Measurements from ENCODE around the gene AGBL1. TPM values are rescaled to one million over a fixed set of nuclear protein-coding genes. Genes with fewer than 3 reads are reported as not detected.

AGBL1 gene
- total RNA-seq, 1 donor from 2014 or later: not detected

DNA sequence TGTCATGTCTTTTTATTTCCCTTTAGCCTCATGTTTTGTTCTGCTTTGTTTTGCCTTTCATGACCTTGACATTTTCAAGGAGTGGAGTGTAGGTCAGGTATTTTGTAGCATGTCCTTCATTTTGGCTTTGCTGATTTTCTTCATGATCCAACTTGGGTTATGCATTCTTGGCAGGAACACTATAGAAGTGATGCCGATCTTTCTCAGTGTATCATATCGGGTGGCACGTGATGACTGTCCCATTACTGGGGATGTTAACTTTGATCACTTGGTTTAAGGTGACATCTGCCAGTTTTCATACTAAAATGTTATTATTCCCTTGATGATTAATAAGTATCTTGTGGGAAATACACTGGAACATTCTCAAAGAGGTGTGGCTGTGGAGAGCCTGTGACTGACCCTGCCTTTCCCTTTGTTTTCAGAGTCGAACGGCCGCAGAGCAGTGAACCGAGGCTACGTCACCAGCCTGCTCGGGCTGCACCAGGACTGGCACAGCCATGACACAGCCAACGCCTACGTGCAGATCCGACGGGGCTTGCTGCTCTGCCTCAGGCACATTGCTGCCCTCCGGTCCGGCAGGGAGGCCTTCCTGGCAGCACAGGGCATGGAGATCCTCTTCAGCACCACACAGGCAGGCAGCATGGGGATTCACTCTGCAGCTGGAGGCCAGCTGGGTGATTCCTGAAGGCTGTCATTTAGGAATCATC is 167.7 kb downstream of the AGBL1 start:
- peak; percentile 90 for ATAC-seq

DNA sequence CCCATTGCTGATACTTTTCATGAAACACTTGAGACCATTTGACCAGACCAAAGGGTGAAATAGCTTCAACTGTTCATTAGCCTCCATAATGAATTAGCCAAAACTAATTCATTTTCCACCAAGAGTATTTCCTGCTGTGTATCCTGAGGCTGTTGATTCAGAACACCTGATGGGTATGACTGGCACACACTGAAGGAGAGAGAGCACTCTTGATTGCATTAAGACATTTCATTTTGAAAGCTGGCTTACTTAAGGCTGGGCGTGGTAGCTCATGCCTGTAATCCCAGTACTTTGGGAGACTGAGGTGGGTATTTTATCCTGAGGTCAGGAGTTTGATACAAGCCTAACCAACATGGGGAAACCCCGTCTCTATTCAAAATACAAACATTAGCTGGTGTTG is 175.6 kb downstream of the AGBL1 start:
- ATAC-seq: peak; percentile 76

DNA sequence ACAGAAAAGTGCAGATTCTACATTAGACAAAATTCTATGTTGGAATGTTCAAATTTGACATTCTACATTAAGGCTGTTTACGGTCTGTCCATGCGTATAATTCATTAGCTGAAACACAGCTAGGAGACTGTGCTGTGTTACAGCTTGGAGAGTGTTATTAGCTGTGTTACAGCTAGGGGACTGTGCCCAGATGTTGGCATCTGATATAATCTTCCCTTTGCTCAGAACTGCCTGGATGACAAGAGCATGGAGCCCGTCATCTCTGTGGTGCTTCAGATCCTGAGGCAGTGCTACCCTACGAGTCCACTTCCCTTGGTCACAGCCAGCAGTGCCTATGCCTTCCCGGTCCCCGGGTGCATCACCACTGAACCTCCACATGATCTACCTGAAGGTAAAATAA is 177.0 kb downstream of the AGBL1 start:
- ATAC-seq: no peak

DNA sequence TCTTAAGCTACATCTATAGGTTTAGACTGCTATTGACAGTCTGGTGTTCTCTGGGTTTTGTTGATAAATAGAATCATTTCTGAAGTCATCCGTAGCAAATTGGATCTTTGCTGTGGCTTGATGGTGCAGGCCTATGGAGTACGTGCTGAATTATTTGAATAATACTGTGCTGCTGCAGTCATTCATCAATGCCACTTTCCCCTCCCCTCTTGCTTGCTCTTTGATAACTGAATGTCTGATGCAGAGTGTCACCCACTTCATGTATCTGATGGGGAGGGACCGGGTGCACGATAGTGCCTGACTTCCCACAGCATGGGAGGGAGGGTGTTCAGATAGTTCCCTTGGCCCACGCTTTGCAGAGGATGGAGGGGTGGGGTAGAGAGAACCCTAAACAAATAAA is 179.9 kb downstream of the AGBL1 start:
- ATAC-seq: no peak

DNA sequence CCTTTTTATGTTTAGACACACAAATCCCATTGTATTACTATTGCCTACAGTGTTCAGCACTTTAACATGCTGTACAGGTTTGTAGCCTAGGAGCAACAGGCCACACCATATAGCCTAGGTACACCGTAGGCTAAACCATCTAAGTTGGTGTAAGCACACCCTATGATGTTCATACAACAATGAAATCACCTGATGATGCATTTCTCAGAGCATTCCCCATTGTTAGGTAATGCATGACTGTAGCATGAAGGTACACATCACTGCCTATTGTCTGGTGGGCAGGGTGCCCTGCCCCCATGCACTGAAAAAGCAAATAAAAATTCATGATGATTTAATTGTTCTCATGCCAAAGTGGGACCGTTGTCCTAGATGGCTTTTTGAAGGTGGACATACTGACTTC is 183.6 kb downstream of the AGBL1 start:
- ATAC-seq: peak; percentile 41

DNA sequence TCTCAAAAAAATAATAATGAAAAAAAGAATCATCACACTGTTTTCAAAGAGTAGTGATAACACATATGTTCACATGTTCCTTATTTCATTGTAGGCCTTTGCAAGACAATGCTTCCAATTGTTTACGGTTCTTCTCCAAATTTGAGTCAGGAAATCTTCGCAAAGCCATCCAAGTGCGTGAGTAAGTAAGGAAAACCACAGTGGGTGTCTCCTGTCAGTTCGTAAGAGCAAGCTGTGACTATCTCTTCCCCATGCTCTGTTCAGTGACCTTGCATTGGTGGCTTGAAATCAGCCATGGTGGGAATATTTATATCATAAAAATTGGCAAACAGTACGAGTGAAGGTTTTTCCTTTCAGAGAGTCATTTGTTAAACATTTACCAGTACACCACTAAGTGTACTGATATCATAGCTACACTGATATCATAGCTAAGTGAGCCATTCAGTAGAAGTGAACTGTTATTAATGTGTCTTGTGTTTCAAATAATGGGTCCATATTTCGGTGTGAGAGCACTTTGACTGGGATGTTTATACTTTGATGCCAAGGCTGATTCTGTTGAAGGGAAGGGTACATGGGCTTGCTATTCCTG is 187.3 kb downstream of the AGBL1 start:
- ATAC-seq: no peak

DNA sequence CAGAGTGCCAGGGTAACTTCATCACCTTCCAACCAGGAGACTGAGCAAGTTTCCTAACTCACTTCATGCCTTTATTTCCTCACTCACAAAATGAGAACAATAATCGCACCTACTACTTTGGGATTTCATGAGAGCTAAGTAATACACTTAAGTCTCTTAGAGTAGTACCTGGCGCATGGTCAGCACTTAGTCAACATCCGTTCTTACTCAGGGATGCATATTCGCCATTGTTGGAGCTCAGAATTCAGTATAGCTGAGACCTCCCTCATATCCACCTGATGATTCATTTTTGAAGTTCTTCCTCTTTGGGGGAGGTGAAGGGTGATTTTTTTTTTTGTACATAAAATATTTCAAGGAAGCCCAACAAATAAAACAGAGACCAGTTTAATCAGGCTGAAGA is 188.2 kb downstream of the AGBL1 start:
- peak; percentile 59 for ATAC-seq

DNA sequence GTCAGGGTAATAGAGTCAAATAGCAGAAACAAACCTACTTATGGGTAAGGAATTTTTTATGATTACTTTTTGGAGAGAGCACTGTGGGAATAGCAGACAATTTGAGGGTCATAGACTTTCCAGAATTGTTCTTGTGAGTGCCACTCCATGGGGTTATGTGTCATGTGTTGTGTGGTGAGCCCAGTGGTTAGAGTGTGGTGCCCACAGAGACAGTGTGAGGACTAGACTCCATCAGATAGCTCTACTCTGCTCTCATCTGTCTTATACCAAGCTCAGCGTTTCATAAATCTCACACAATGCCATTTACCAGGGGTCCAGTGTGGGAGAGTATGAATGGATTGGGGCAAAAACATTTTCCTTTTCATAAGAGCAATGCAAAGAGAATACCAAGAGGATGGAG is 188.9 kb downstream of the AGBL1 start:
- ATAC-seq: no peak

DNA sequence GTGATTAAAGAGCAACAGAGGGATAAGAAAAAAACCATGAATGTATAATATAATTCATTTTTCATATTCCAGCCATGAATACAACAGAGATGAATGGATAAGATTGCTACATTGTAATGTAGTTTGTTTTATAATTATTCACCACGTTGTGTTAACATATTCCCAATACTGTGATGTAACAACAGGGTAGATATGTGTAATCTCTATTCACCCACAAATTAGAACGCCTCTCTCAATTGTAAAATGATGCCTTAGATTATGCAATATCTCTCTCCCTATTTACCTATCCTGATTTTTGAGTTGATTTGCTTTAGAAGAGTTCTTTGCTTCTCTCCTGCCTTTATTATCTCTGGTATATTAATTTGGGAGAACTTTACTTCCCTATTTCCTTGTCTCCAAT is 193.6 kb downstream of the AGBL1 start:
- ATAC-seq: no peak

DNA sequence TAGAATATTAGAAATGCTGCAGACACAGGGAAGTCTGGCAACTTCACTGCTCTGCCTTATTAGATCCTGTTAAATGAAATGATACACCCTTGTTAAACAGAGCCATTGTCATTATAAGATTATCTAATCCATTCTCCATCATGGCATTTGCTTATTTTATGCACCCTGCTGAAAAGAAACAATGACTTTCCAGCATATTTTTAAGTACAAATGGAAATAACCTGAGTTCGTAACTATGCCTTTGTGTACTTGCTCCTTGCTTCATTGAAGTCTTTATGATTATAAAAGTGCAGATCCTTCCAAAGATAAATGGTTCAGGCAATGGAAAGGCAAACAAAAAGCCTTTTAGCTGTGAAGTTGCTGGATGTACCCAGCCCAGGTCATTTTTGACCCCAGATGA is 195.7 kb downstream of the AGBL1 start:
- no peak for ATAC-seq

DNA sequence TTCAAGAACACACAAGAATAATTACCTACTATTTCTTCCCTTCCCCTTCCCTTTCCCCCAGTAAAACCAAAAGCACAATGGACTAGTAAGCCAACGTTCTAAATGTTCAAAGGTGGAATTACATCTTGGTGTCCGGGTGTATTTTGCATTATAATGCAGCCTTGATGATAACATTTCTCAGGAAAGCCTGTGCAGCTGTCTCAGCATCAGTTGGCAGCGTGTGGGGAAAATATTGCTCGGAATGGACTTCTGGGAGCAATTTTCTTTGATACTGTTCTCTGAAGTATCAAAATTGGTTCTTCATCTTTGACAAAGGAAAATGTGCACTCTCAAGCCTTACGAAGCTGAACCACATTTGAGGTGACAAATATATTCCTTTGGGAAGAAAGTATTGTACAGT is 198.9 kb downstream of the AGBL1 start:
- ATAC-seq: no peak

DNA sequence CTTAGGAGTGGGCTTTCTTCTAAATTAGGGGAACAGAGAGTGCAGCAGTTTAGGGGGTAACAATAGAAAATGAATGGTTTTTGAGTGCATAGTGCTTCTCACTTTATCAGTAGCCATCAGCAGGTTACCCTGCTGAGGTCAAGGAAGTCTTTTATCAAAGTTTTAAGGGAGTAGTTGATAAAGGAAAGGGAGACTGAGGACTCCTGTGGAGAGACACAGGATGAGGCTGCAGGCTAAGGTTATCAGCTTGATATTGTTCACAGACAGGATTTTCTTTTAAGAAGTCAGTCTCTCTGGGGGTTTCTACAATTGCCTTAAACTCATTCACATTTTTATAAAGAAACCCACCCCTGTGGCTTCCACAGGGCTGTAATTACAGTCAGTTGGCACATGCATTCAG is 205.0 kb downstream of the AGBL1 start:
- ATAC-seq: no peak

DNA sequence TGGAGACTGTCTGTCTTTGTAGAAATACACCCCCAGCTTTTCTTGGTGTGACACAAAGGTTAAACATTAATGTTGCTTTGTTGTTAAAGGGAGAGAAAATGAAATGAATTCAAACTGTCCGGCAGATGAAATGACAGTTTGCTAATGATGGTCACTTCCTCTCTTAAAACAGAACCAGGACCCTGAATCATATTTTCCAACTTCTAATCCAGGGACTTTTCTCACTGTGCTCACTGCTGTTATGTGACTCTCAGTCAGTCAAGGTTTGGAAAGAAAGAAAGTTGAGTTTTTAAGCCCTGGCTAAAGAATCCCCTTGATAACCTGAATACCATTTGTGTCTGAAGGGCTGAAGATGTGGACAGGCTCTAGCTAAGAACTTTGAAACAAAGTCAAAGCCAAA is 215.8 kb downstream of the AGBL1 start:
- ATAC-seq: no peak

DNA sequence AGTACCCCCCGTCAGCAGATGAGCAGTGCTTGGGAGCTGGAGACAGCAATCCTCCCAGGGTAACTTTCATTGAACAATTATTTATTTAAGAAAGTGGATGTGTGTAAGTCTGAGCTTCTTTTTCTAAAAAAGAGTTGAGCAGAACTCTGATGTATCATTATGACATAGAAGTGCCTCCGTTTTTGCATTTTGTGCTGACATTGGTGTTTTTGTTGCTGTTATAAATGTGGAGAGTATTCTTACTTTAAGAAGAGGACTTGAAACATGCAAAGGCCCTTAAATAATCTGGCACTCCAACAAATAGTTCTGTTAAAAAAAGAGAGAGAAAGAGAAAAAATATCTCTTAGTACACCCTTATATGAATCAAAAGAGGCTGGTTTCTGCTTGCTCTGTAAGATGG is 217.1 kb downstream of the AGBL1 start:
- no peak for ATAC-seq

DNA sequence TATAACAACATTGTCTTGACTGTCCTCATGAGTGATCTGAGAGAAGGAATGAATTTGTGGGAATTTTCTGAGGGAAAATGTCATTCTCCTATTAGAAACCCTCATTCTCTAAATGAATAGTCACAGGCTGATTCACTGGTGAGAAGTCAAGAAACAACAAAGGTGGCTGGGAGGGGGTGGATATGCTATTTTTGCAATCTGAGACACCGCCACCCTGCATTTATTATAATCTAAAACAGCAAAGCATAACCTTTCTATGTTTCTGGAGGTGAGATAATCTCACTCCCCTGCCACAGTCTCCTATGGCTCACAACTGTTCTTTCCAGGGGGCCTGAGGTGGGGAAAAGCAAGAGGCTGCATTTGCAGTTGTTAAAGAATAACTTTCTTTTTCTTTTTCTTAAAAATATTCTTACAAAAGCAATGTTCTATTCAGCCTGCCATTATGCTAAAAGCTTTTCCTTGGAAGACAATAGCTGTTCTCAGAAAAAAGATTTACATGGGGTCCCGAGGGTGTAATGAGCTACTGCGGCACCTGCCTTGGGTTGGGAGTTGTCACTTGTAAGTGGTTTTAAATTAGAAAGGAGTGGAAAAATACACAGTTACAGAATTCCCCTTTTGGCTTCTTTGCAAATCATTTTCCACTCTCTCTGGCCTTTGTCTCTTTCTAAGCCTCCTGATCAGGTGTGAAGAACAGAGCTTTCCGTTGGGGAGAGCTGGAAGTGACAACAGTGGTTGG is 220.9 kb downstream of the AGBL1 start:
- ATAC-seq: no peak

DNA sequence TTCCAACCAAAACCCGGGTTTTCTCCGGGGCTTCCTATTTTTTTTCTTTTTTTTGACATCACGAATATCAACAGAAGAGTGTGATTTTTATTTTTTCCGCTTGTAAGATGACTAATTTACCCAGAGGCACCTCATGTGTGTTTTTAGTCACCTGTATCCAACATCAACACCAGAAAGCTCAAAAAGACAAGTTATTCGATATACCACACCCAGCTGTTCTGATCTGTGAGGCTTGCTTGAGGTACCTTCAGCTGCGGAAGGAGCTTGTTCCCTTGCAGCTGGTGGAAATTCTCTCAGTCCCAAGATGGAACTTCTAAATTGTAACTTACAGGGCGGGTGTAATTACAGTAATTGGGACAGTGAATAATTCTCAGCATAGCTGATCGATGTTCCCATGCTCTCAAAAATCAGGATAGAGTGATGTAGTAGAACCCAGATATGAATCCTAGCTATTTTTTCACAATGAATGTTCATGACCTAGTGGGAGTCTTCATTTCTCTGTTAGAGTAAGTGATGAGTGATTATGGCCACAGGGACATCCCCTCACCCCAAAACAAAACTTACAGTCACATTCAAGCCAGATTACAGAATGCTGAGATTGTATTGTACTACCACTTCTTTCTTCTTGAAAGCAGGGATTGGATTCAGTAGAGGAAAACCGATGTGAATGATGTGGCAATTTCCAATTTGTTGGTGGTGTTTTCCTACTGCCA is 232.1 kb downstream of the AGBL1 start:
- peak; percentile 58 for ATAC-seq

DNA sequence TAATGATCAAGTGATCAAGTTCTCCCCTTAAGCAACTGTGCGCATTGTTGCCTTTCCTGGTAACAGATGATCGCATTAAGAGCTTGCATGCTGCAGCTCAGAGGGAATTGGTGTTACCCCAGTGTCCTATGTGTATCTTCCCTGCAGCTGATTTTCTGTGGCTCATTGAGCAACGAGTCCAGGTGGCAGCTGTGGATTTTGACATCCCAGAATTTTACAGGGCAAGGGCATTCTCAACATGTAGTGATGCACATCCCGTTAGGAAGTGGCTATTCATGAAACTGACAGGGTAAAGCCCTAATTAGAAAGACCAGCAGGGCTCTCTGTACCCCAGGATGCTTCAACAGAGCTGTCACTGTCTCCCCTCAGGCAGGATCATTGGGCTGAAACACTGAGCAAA is 232.8 kb downstream of the AGBL1 start:
- no peak for ATAC-seq

DNA sequence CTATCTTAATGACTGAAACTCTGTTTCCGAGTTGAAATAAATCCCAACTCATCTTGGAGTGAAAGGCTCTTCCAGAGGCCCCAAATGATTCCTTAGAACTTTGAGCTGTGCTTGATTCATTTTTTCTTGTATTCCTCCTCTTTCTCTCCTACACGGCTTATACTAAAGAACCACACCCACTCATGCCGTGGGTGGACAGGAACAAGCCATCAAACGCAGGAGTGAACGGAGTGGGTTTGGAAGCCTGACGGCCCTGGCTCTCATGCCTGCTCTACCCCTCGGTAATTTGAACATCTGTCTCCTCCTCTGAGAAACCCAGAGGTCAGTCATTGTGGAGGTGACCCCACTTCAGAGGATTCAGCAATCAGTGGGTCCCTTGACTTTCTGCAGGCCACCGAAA is 236.5 kb downstream of the AGBL1 start:
- no peak for ATAC-seq

DNA sequence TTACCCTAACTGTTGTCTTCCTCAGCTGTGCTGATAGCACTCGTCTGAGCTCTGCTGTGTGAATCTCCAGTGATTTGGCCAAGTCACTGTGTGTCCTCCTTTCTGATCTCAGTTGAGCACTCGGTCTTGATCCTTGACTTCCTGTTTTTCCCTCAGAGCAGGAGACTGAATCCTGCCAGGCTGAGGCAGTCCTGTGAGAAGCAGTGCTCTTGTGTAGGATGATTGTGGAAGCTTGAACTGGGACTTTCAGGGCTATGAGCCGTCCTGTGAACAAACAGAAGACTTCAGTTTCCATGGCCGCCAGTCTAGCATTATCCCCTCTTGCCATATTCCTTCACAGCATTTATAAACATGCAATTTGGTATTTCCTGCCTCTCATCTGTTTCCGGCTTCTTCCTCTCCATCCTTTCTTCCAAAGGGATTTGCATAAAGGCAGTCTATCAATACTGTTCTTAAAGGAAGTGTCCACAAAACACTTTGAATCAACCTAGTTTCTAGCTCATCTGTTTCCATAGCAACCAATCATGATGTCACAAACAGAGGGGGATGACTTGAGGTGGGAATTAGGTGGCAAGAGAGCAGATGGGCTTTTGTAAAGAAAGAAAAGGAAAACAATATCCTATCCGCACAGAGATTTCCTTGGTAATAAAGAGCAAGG is 237.2 kb downstream of the AGBL1 start:
- peak; percentile 18 for ATAC-seq

DNA sequence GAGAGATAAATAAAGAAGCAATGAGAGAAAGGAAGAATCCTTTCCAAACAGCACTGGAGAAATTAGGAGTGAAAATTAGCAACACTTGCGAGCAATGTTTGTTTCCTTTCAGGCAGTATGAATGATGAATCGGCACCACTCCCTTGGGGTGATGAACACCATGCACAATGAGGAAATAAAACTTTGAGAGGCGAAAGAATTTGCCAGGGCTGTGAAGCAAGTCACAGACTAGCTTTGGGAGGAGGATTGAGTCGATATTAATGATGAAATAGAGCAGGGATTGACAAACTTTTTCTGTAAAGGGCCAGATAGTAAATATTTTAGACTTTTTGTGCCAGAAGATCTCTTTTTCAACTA is 237.7 kb downstream of the AGBL1 start:
- peak; percentile 96 for ATAC-seq

DNA sequence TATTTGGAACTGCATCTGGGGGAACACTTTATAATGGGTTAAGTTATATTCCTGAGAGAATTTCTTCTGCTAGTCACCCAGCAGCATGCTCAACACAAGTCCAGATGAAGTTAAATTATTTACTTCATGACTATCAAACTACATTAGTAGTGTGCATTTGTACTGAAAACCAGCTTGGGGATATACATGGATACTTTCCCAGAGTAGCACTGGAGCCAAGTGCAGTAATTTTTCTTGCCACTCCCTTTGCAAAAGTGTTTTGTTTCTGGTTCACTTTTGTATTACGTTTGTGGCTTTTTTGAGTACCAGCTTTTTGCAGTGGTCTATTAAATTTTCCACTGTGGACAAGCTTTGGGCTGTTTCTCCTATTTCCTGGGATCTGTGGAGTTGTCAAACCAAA is 243.0 kb downstream of the AGBL1 start:
- ATAC-seq: no peak

DNA sequence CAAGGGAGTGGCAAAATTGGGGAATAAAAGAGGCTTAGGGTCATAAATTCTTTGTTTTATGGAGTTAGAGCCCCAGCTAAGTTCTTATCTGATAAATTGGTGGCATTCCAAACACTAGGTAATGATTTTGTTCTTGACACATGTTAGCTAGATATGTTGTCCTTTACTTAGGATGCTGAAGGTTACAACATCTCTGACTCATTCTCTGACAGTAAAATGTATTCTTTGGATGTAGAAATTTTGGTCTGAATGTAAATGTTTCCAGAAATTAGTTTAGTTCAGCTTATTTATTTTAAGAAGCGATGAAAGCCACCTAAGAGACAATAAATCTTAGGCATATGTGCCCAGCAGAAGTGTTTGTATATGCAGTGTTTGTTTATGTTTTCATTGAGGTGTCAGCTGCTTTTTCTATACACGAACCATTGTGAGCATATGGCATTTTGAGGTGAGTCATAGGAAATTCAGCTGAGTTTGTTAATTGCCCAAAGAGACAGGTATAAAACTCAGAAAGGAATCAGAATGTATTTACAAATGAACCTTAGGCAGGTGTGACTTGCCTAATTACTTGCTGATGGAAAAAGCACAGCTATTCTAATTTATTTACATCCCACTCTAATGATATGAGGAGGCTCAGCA is 247.7 kb downstream of the AGBL1 start:
- ATAC-seq: peak; percentile 39

DNA sequence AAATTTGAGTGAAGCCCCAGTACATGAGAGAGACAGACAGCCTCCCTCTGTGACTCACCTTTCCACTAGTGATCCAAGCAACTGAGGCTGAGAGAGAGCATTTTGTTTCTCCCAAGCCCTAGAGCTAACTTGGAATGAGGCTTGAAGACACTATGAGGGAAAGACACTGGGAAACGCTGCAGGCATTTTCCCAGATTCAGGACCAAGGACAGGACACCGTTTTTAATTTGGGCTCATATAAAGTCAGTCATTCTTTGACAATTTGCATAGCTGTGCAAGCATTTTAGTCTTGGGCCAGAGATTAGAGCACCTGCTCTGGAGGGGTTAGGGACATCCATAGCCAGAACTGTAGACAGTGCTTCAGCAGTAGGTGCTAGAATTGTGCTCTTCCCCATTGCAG is 249.0 kb downstream of the AGBL1 start:
- no peak for ATAC-seq

Data from esophagus mucosa (tissue), 1 donor.